Uterus (tissue), 2 donors: ENCODE data around the gene ALX1.

Experiments used
- POLR2A ChIP-seq, 2 donors: fragments of 450-650 bp; IDR thresholded peaks; one replicate each; pipeline ENCODE4 v1.6.1; 2016; ENCODE audit warnings: antibody characterized with exemption in 2 of 2, mild to moderate bottlenecking in 1 of 2, moderate library complexity in 1 of 2
- TF ChIP-seq, protein P1 (sequence below), 4 experiments: fragments of 200-600 bp in 2 of 4; fragments of 450-650 bp in 2 of 4; sonication (generic) in 2 of 4; IDR thresholded peaks; one replicate each; pipeline ENCODE4 v1.5.1; 2016 to 2019; ENCODE audit warnings: antibody characterized with exemption in 4 of 4, mild to moderate bottlenecking in 2 of 4, moderate library complexity in 1 of 4

GRCh38 chr12:85273381-85274314 lies 6.4 kb upstream of the ALX1 start:
- TF ChIP-seq, protein P1, sequence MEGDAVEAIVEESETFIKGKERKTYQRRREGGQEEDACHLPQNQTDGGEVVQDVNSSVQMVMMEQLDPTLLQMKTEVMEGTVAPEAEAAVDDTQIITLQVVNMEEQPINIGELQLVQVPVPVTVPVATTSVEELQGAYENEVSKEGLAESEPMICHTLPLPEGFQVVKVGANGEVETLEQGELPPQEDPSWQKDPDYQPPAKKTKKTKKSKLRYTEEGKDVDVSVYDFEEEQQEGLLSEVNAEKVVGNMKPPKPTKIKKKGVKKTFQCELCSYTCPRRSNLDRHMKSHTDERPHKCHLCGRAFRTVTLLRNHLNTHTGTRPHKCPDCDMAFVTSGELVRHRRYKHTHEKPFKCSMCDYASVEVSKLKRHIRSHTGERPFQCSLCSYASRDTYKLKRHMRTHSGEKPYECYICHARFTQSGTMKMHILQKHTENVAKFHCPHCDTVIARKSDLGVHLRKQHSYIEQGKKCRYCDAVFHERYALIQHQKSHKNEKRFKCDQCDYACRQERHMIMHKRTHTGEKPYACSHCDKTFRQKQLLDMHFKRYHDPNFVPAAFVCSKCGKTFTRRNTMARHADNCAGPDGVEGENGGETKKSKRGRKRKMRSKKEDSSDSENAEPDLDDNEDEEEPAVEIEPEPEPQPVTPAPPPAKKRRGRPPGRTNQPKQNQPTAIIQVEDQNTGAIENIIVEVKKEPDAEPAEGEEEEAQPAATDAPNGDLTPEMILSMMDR (IDR thresholded peaks at IDR 0.05) = no peak
- TF ChIP-seq POLR2A (IDR thresholded peaks at IDR 0.05) = no peak
